OCI-LY1 (cell line): ENCODE data around the gene CPA5.
A peak's percentile ranks its signal among the peaks of the same experiment; 100 is the strongest.

Experiments used
- H2AFZ ChIP-seq: fragments of 200-600 bp; sonication (generic), shearing (Covaris generic); 2 replicates; pipeline ENCODE4 v1.6.0; 2014; ENCODE audit warnings: antibody characterized with exemption, mild to moderate bottlenecking, low read length
- H3F3A ChIP-seq: fragments of 200-600 bp; sonication (generic), shearing (Covaris generic); 2 replicates; pipeline ENCODE4 v1.6.0; 2014; ENCODE audit warnings: mild to moderate bottlenecking, antibody characterized with exemption, low read length, moderate library complexity; ENCODE audit not compliant: insufficient read depth
- H3K27ac ChIP-seq: fragments of 200-600 bp; sonication (generic); 2 replicates; pipeline ENCODE4 v1.5.1; 2014; ENCODE audit warnings: low read length, mixed run types, mild to moderate bottlenecking, low read depth; ENCODE audit not compliant: poor library complexity, severe bottlenecking
- H3K27me3 ChIP-seq: fragments of 200-600 bp; sonication (generic); 2 replicates; pipeline ENCODE4 v1.6.0; 2014; ENCODE audit warnings: antibody characterized with exemption, mild to moderate bottlenecking, low read length, moderate library complexity; ENCODE audit not compliant: insufficient read depth
- H3K36me3 ChIP-seq: fragments of 200-600 bp; sonication (generic); 2 replicates; pipeline ENCODE4 v1.6.1; 2014; ENCODE audit warnings: mild to moderate bottlenecking, antibody characterized with exemption, low read length, moderate library complexity, mixed read lengths; ENCODE audit not compliant: insufficient read depth
- H3K4me1 ChIP-seq: fragments of 200-600 bp; sonication (generic); 2 replicates; pipeline ENCODE4 v1.5.1; 2014; ENCODE audit warnings: mild to moderate bottlenecking, low read length, moderate library complexity; ENCODE audit not compliant: insufficient read depth, severe bottlenecking
- H3K4me2 ChIP-seq: fragments of 200-600 bp; sonication (generic), shearing (Covaris generic); 2 replicates; pipeline ENCODE4 v1.6.1; 2014; ENCODE audit warnings: low read length
- H3K4me3 ChIP-seq: fragments of 200-600 bp; sonication (generic); 2 replicates; pipeline ENCODE4 v1.5.1; 2014; ENCODE audit warnings: low read length, low read depth, mild to moderate bottlenecking, mixed read lengths; ENCODE audit not compliant: poor library complexity, severe bottlenecking
- H3K79me2 ChIP-seq: fragments of 200-600 bp; shearing (Covaris generic); 2 replicates; pipeline ENCODE4 v1.6.1; 2016; ENCODE audit warnings: mixed run types, low read length, mixed read lengths; ENCODE audit not compliant: insufficient read depth
- H3K9ac ChIP-seq: fragments of 200-600 bp; sonication (generic), shearing (Covaris generic); 2 replicates; pipeline ENCODE4 v1.6.1; 2014; ENCODE audit warnings: mild to moderate bottlenecking, low read length, mixed read lengths
- H3K9me2 ChIP-seq: fragments of 200-600 bp; sonication (generic), shearing (Covaris generic); 2 replicates; pipeline ENCODE4 v1.6.1; 2014; ENCODE audit warnings: low read depth, mild to moderate bottlenecking, low read length, mixed read lengths
- H3K9me3 ChIP-seq: fragments of 200-600 bp; shearing (Covaris generic); 2 replicates; pipeline ENCODE4 v1.6.1; 2014; ENCODE audit warnings: low read length, mixed read lengths
- H4K20me1 ChIP-seq: fragments of 200-600 bp; sonication (generic), shearing (Covaris generic); 2 replicates; pipeline ENCODE4 v1.6.0; 2016; ENCODE audit warnings: mild to moderate bottlenecking, low read length; ENCODE audit not compliant: insufficient read depth
- EZH2 ChIP-seq: fragments of 200-600 bp; sonication (generic), shearing (Covaris generic); IDR thresholded peaks from 2 replicates; pipeline ENCODE4 v1.8.0; 2017; ENCODE audit warnings: borderline replicate concordance, mixed run types, mild to moderate bottlenecking, antibody characterized with exemption, low read length, moderate library complexity, mixed read lengths
- TF ChIP-seq, protein P1 (sequence below): fragments of 200-600 bp; sonication (generic), shearing (Covaris generic); IDR thresholded peaks from 2 replicates; pipeline ENCODE4 v1.5.1; 2017; ENCODE audit warnings: mild to moderate bottlenecking, antibody characterized with exemption, low read length, moderate library complexity, mixed read lengths

CPA5 gene

DNA sequence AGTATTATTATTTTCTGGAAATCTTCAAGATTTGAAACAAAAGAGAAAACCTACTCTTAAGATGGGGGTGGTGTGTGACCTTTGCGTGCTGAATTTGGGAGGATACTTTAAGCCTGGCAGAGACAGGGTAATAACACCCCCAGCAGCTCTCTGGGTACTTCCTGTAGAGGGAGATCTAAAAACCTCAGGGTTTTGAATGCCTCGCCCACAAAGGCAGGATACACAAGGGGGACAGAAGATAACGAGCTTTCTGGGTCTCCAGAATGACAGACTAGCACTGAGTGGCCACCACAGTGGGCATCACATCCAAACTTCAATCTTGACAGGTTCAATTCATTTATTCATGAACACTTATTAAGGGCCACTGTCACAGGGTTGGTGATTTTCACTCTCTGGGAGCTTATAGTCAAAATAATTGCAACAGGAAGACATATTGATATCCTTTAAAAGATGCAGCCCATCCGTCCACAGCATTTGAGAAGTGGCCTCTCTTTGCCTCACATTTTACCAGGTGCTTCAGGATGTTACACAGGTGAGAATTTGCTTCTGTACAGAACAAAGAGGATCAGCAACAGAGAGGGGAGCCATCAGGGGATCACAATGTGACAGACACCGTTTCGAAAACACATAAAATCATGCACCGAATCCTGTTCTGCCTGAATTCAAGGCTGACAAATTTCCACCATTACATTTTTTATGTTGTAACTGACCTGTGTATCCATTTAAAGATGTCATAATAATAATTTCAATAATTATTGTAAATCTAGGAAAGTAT lies 50.0 kb downstream of the CPA5 start:
- Histone ChIP-seq H4K20me1 (no peaks in the 10 kb centered on the region), H3K4me1 (peaks cover 26% of the 10 kb centered on the region), H3K79me2 (no peaks in the 10 kb centered on the region), H3K4me2 (peak overlapping the region; percentile 21; the same call in 1 of the 2 replicates), H3K27ac (no peak overlapping the region), H3K9me3 (no peaks in the 10 kb centered on the region), H3F3A (no peaks in the 10 kb centered on the region), H3K27me3 (no peaks in the 10 kb centered on the region), H2AFZ (0 out of 2 replicates have a peak overlapping the region, but pooled peaks have one; percentile 15), H3K36me3 (peaks cover 5% of the 10 kb centered on the region; the same call in 1 of the 2 replicates), H3K9me2 (no peaks in the 10 kb centered on the region), H3K4me3 (no peak overlapping the region), H3K9ac (peak overlapping the region; percentile 2; the same call in 1 of the 2 replicates)
- TF ChIP-seq, protein P1, sequence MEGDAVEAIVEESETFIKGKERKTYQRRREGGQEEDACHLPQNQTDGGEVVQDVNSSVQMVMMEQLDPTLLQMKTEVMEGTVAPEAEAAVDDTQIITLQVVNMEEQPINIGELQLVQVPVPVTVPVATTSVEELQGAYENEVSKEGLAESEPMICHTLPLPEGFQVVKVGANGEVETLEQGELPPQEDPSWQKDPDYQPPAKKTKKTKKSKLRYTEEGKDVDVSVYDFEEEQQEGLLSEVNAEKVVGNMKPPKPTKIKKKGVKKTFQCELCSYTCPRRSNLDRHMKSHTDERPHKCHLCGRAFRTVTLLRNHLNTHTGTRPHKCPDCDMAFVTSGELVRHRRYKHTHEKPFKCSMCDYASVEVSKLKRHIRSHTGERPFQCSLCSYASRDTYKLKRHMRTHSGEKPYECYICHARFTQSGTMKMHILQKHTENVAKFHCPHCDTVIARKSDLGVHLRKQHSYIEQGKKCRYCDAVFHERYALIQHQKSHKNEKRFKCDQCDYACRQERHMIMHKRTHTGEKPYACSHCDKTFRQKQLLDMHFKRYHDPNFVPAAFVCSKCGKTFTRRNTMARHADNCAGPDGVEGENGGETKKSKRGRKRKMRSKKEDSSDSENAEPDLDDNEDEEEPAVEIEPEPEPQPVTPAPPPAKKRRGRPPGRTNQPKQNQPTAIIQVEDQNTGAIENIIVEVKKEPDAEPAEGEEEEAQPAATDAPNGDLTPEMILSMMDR: peak; percentile 35; the same call in 1 of the 2 replicates
- no peak for TF ChIP-seq EZH2

DNA sequence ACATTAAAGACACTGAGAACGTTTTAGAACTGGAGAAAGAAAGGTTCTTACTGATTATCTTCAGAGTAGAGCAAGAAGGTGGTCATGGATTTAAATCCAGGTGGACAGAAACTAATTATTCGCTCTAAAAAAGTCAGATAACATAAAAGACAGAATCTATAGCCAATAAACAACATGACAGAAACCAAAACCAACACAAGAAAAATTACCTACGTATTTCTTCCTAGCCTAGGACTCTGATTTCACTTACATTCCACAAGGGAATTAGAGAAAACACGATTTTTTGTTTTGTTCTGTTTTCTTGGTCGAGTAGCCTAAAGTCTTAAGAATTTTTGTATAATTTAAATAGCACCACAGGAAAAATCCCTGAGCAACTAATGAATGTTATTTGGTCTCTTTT lies 50.8 kb downstream of the CPA5 start:
- H3K27ac ChIP-seq: no peak overlapping the region
- no peak overlapping the region for H3K4me2 ChIP-seq
- peaks cover 26% of the 10 kb centered on the region for H3K4me1 ChIP-seq
- no peaks in the 10 kb centered on the region for H3K9me2 ChIP-seq
- H3K4me3 ChIP-seq: no peak overlapping the region
- no peaks in the 10 kb centered on the region for H4K20me1 ChIP-seq
- H3K79me2 ChIP-seq: no peaks in the 10 kb centered on the region
- TF ChIP-seq, protein P1: no peak
- TF ChIP-seq EZH2: no peak
- H3K36me3 ChIP-seq: peaks cover 10% of the 10 kb centered on the region; the same call in 1 of the 2 replicates
- H3K27me3 ChIP-seq: no peaks in the 10 kb centered on the region
- H2AFZ ChIP-seq: no peak overlapping the region
- no peaks in the 10 kb centered on the region for H3F3A ChIP-seq
- H3K9me3 ChIP-seq: no peaks in the 10 kb centered on the region
- H3K9ac ChIP-seq: no peak overlapping the region

DNA sequence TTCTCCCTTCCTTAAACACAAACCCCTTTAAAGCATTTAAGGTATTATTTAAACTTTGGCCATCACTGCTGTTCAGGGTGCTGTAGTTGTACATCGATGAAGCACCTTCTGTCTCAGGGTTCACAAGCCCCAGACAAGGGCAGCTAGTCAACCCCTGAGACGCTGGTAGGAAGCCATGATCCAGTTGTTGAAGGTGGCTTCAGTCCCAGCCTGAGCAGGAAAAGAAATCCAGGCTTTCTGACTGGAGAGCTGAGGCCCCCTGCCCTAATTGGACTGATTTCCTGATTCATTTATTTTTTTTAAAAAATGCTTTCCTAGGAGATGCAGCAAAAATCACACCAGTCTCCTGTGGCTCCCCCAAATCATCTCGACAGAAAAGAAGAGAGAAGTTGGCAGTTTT lies 51.5 kb downstream of the CPA5 start:
- Histone ChIP-seq H3K4me3 (no peak overlapping the region), H3K4me2 (no peak overlapping the region), H3K9me3 (no peaks in the 10 kb centered on the region), H3K27me3 (no peaks in the 10 kb centered on the region), H2AFZ (no peak overlapping the region), H3K9ac (no peak overlapping the region), H3K4me1 (peaks cover 26% of the 10 kb centered on the region), H3F3A (no peaks in the 10 kb centered on the region), H3K27ac (no peak overlapping the region), H3K9me2 (no peaks in the 10 kb centered on the region), H3K36me3 (peaks cover 16% of the 10 kb centered on the region; the same call in 1 of the 2 replicates), H3K79me2 (no peaks in the 10 kb centered on the region), H4K20me1 (no peaks in the 10 kb centered on the region)
- TF ChIP-seq, protein P1: no peak
- TF ChIP-seq EZH2: no peak
